ENCODE data around the gene PIGK.

- TF ChIP-seq FOXM1 (IDR thresholded peaks at IDR 0.05; ENCODE audit: borderline replicate concordance, low read depth) (no peak), EP300 (IDR thresholded peaks at IDR 0.05; ENCODE audit: borderline replicate concordance) (no peak), MAX (IDR thresholded peaks at IDR 0.05) (no peak)
Observed at GRCh38 chr1:77245830-77246229, 26.6 kb upstream of the PIGK start.
